ENCODE results near the gene ARHGAP32.

ARHGAP32 gene

GRCh38 chr11:128926000-128926399 is 266.1 kb downstream of the ARHGAP32 start:
- Histone ChIP-seq H3K79me2 (ENCODE audit: insufficient read depth, low read depth) (no peaks in the 10 kb centered on the region), H4K20me1 (ENCODE audit: insufficient read depth) (no peaks in the 10 kb centered on the region), H3K27ac (no peak overlapping the region), H2AFZ (ENCODE audit: low read depth) (no peak overlapping the region), H3K4me1 (ENCODE audit: low read depth, poor library complexity, severe bottlenecking) (peaks cover 23% of the 10 kb centered on the region), H3K9ac (no peak overlapping the region), H3K4me2 (no peak overlapping the region), H3K27me3 (ENCODE audit: insufficient read depth, low read depth) (no peaks in the 10 kb centered on the region), H3K36me3 (ENCODE audit: insufficient read depth) (no peaks in the 10 kb centered on the region), H3K4me3 (IDR thresholded peaks at IDR 0.05; ENCODE audit: insufficient read depth, low read depth, low read length) (no peak overlapping the region)
- no peak for TF ChIP-seq CTCF (conservative IDR thresholded peaks at IDR 0.05; ENCODE audit: low read depth, low read length)

GRCh38 chr11:128925250-128925600 is 266.9 kb downstream of the ARHGAP32 start:
- H3K79me2 ChIP-seq (ENCODE audit: insufficient read depth, low read depth) = no peaks in the 10 kb centered on the region
- H3K27me3 ChIP-seq (ENCODE audit: insufficient read depth, low read depth) = no peaks in the 10 kb centered on the region
- H3K4me3 ChIP-seq (IDR thresholded peaks at IDR 0.05; ENCODE audit: insufficient read depth, low read depth, low read length) = no peak overlapping the region
- H2AFZ ChIP-seq (ENCODE audit: low read depth) = no peak overlapping the region
- H3K36me3 ChIP-seq (ENCODE audit: insufficient read depth) = no peaks in the 10 kb centered on the region
- H3K4me1 ChIP-seq (ENCODE audit: low read depth, poor library complexity, severe bottlenecking) = peaks cover 23% of the 10 kb centered on the region
- no peak overlapping the region for H3K4me2 ChIP-seq
- H4K20me1 ChIP-seq (ENCODE audit: insufficient read depth) = no peaks in the 10 kb centered on the region
- no peak for TF ChIP-seq CTCF (conservative IDR thresholded peaks at IDR 0.05; ENCODE audit: low read depth, low read length)
- no peak overlapping the region for H3K27ac ChIP-seq
- no peak overlapping the region for H3K9ac ChIP-seq

- H3K36me3 ChIP-seq (ENCODE audit: insufficient read depth) = no peaks in the 10 kb centered on the region
- H2AFZ ChIP-seq (ENCODE audit: low read depth) = no peak overlapping the region
- no peaks in the 10 kb centered on the region for H4K20me1 ChIP-seq (ENCODE audit: insufficient read depth)
- no peak overlapping the region for H3K4me2 ChIP-seq
- H3K79me2 ChIP-seq (ENCODE audit: insufficient read depth, low read depth) = no peaks in the 10 kb centered on the region
- no peak for TF ChIP-seq CTCF (conservative IDR thresholded peaks at IDR 0.05; ENCODE audit: low read depth, low read length)
- no peaks in the 10 kb centered on the region for H3K27me3 ChIP-seq (ENCODE audit: insufficient read depth, low read depth)
- no peak overlapping the region for H3K27ac ChIP-seq
- peaks cover 21% of the 10 kb centered on the region for H3K4me1 ChIP-seq (ENCODE audit: low read depth, poor library complexity, severe bottlenecking)
- H3K4me3 ChIP-seq (IDR thresholded peaks at IDR 0.05; ENCODE audit: insufficient read depth, low read depth, low read length) = no peak overlapping the region
- no peak overlapping the region for H3K9ac ChIP-seq
These were observed 267.4 kb downstream of the ARHGAP32 start for GRCh38 chr11:128924510-128925249.

GRCh38 chr11:128924104-128924503 is 268.0 kb downstream of the ARHGAP32 start:
- H3K27me3 ChIP-seq (ENCODE audit: insufficient read depth, low read depth) = no peaks in the 10 kb centered on the region

More at GRCh38 chr11:128924104-128924503, 268.0 kb downstream of the ARHGAP32 start:
- Histone ChIP-seq H3K4me2 (no peak overlapping the region), H3K79me2 (ENCODE audit: insufficient read depth, low read depth) (no peaks in the 10 kb centered on the region), H3K4me1 (ENCODE audit: low read depth, poor library complexity, severe bottlenecking) (peaks cover 18% of the 10 kb centered on the region), H3K4me3 (IDR thresholded peaks at IDR 0.05; ENCODE audit: insufficient read depth, low read depth, low read length) (no peak overlapping the region), H2AFZ (ENCODE audit: low read depth) (no peak overlapping the region), H4K20me1 (ENCODE audit: insufficient read depth) (no peaks in the 10 kb centered on the region), H3K36me3 (ENCODE audit: insufficient read depth) (no peaks in the 10 kb centered on the region), H3K27ac (no peak overlapping the region), H3K9ac (no peak overlapping the region)
- TF ChIP-seq CTCF (conservative IDR thresholded peaks at IDR 0.05; ENCODE audit: low read depth, low read length) = no peak

Measured in KMS-11 (cell line).